GM19239 (cell line): Measurements from ENCODE around the gene UVSSA.
"Not testable (repeated sequence)": the region's sequence is repeated elsewhere in the genome, so short reads cannot be mapped to it uniquely, and the experiment has no call there.

Experiments used
- DNase-seq: peaks from one replicate; pipeline ENCODE4 v3.0.0; 2011; ENCODE audit warnings: low spot score; ENCODE audit not compliant: insufficient read length
- FAIRE-seq: peaks from 2 replicates; lab custom pipeline; 2011; peaks lifted over from hg19 to GRCh38; lab: Jason Lieb, UNC

UVSSA gene

GRCh38 chr4:1315836-1316536, 31.0 kb upstream of the UVSSA start:
- FAIRE-seq: no peak
- no peak for DNase-seq

- FAIRE-seq (no peak), DNase-seq (no peak)
Observed at GRCh38 chr4:1316537-1317168, 30.4 kb upstream of the UVSSA start.

DNA sequence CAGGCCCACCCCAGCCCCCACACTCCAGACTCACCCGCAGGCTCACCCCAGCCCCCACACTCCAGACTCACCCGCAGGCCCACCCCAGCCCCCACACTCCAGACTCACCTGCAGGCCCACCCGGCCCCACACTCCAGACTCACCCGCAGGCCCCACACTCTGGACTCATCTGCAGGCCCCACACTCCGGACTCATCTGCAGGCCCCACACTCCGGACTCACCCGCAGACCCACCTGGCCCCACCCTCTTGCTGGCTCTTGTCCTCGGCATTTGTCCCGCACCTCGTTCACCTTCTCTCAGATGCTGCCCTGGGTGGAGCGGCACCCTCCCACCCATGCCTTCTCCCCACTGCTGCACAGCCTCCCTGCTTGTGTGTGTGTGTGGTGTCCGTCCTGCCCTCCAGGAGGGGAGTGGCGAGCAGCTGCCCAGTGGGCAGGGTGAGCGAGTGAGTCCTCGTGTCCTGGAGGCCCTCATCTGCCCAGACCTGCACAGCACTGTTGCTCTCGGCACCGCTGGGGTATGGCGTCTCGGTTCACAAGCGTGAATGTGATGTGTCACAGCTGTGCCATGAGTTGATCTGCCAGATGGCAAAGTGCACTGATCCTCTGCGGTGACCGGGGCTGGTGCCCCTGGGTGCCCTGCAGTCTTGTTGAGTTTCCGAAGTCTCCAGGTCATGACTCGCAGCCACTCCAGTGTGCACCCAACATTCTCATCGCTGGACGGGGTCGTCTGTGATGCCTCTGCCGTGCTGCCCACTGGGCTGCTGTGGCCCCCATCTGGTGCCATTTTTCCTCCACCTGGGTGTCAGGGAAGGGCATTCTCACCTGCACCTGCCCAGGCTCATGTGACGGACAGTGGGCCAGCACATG, 29.6 kb upstream of the UVSSA start:
- FAIRE-seq (no peak), DNase-seq (no peak)

- no peak for DNase-seq
- FAIRE-seq: no peak
Observed at GRCh38 chr4:1318046-1318375, 29.0 kb upstream of the UVSSA start.

- no peak for DNase-seq
- FAIRE-seq: no peak
Observed at GRCh38 chr4:1318488-1319213, 28.4 kb upstream of the UVSSA start.

- DNase-seq: no peak
- FAIRE-seq: no peak
Observed at GRCh38 chr4:1321486-1321885, 25.5 kb upstream of the UVSSA start.

- no peak for DNase-seq
- no peak for FAIRE-seq
Observed at GRCh38 chr4:1321946-1322650, 24.9 kb upstream of the UVSSA start.

DNA sequence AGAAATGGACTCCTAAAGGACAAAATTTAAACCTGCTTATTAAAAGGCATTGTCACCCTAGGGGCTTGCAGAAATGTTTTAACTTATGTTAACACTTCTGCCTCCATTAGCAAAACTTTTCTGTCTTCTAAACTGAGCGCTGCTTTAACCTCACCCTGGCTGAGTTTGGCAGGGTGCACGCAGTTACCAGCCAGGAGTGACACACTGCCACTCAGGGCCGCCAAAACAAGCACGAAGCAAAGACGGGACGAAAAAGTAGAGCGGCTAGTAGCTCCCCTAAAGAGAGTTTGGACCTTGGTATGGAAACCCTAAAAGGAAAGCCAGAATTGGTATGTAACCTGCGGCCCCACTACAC, 23.8 kb upstream of the UVSSA start:
- FAIRE-seq (no peak), DNase-seq (no peak)

DNA sequence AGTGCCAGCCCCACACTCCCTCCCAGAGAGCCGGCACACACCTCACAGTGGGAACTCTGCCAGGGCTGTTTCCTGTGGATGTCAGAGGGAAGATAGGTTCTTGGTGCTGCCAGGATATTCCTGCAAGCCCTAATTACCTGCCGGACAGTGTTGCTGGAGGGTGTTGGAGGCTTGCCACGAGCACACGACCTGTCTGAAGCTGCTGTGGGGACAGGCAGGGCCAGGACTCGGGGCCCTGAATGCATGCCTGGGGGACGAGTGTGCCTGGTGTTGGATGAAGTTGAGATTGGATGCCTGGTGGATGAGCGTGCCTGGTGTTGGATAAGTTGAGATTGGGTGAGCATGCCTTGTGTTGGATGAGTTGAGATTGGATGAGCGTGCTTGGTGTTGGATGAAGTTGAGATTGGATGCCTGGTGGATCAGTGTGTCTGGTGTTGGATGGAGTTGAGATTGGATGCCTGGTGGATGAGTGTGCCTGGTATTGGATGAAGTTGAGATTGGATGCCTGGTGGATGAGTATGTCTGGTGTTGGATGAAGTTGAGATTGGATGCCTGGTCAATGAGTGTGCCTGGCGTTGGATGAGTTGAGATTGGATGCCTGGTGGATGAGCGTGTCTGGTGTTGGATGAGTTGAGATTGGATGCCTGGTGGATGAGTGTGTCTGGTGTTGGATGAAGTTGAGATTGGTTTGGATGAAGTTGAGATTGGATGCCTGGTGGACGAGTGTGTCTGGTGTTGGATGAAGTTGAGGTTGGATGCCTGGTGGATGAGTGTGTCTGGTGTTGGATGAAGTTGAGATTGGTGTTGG, 23.2 kb upstream of the UVSSA start:
- no peak for FAIRE-seq
- DNase-seq: no peak

DNA sequence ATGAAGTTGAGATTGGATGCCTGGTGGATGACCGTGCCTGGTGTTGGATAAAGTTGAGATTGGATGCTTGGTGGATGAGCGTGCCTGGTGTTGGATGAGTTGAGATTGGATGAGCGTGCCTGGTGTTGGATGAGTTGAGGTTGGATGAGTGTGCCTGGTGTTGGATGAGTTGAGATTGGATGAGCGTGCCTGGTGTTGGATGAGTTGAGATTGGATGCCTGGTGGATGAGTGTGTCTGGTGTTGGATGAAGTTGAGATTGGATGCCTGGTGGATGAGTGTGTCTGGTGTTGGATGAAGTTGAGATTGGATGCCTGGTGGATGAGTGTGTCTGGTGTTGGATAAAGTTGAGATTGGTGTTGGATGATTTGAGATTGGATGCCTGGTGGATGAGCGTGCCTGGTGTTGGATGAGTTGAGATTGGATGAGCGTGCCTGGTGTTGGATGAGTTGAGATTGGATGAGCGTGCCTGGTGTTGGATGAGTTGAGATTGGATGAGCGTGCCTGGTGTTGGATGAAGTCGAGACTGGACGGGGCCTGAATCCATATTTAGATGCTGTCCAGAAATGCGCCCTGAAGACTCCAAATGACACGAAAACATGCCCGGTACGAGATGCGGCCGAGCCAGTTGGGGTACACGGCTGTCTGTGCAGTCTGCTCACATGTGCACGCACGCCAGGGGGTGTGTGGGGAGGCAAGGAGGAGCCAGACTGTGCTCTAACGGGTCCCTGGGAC, 22.4 kb upstream of the UVSSA start:
- DNase-seq, FAIRE-seq: not testable (repeated sequence)

GRCh38 chr4:1325176-1325480, 21.9 kb upstream of the UVSSA start:
- FAIRE-seq: no peak
- DNase-seq: no peak

DNA sequence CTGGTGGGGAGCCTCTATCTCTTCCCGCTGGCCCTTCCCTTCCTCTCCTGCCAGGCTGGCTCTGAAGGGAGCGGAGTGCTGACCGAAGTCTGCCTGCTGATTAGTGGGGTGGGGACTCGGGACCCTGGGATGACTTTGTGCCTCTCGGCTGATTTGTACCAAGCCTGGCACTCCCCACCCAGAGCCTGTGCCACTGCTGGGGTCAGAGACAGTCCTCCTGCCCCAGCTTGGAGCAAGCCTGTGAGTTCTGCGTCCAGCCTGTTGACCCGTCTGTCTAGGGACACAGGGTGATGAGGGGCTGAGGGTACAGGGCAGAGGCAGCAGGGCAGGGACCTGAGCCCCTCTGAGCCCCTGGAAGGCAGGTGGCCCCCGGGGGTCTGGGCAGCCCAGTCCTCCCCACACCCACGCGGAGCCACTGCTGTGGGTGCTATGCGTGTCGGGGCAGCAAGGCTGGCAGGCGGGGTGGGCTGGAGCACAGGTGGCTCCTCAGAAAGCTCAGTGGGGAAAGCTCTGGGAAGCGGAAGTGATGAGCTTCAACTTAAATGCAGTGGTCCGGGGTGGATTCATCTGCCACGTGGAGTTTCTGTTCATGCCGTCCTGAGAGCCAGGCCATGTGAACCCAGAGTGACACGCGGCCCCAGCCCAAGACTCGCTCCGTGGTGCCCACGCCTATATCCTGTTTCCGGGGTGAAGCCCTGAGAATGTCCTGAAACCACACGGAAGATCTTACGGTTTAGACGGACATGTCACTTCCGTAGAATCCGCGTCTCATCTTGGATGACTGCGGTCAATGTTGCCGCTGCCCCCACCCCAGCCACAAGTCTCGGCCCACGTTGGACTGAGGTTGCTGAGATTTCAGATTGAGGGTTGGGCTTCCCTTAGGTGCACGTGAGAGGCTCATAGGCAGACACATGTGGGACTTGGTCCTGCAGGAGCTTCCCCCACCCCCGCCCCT, 21.1 kb upstream of the UVSSA start:
- no peak for DNase-seq
- no peak for FAIRE-seq

- DNase-seq: no peak
Observed at GRCh38 chr4:1326751-1327525, 20.1 kb upstream of the UVSSA start.

GRCh38 chr4:1327526-1328266, 19.3 kb upstream of the UVSSA start:
- no peak for DNase-seq
- no peak for FAIRE-seq

More at GRCh38 chr4:1326751-1327525, 20.1 kb upstream of the UVSSA start:
- no peak for FAIRE-seq

DNA sequence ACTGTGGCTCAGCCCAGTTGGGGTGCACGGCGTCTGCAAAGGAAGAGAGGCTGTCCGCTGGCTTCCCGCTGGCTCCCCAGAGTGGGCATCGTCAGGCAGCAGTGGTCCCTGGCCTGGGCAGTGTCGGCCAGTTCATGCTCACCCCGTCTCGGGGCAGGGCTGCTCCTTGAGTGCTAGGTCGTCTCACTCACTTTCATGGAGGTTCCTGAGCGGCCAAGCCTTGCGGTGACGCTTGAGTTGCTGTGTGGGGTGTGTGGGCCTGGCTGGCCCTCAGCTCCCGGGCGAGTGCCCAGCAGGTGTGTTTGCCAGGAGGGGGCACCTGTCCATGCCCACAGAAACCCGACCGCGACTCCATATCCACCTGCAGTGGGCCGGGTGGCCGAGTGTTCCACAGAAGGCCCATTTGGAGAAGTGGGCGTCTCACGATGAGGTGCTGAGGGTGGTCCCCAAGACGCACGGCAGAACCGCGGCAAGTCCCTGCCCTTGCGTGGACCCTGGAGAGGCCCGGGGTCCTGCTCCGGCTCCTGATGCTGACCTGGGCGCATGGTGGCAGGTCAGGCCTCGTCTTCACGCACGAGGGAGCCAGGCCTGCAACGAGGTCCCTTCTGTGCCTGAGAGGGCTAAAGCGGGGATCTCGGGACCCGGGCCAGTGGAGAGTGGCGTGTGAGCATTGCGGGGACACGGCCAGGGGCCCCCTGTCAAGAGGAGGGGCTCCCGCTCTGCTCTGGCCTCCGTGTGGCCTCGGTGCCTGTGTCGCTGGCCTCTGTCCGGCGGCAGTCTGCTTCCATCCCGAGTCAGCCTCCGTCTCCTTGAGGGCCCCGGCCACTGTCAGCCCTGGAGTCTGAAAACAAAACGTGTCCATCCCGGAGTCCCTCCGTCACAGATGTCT, 18.5 kb upstream of the UVSSA start:
- FAIRE-seq (no peak), DNase-seq (no peak)
